A549 (cell line): ENCODE results near the gene NELFE.

Experiments
- CTCF ChIP-seq: fragments of >200 bp; sonication (Bioruptor Twin); formaldehyde crosslinking; IDR thresholded peaks from 3 replicates; pipeline ENCODE4 v1.5.1; 2016
- RCOR1 ChIP-seq: fragments of 150-350 bp; IDR thresholded peaks from 2 replicates; pipeline ENCODE4 v1.6.1; 2014; ENCODE audit warnings: antibody characterized with exemption, low read length, low read depth
- RFX5 ChIP-seq: fragments of 450-650 bp; IDR thresholded peaks from 2 replicates; pipeline ENCODE4 v1.7.1; 2014; ENCODE audit warnings: antibody characterized with exemption, mild to moderate bottlenecking, moderate library complexity

DNA sequence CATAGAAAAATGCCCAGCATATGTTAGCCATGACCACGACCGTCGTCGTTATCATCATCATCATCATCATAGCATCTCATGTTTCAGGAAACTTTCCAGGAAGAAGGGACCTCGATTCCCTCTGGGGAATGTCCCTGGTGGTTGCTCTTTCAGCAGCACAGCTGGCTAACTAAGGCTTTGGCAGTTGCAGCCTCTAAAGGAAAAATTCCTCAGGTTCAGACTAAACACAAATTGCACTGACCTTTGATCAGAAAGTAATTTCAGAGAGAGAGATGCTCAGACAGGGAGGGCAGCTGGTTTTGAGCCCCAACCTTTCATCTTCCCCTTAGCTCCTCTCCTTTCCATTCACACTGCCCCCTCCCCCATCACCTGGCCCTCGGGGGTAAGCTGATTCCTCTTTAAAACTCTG is 18.5 kb downstream of the NELFE start:
- no peak for TF ChIP-seq RFX5
- TF ChIP-seq RCOR1: no peak
- TF ChIP-seq CTCF: no peak
